Measurements from ENCODE around the gene CD22. TPM values are rescaled to one million over a fixed set of nuclear protein-coding genes. Genes with fewer than 3 reads are reported as not detected.
"Not testable (repeated sequence)": the region's sequence is repeated elsewhere in the genome, so short reads cannot be mapped to it uniquely, and the experiment has no call there.

Gene CD22
- total and polyA plus RNA-seq, 8 donors: 0.32 to 2.1 (median 0.71) TPM

- Histone ChIP-seq H3K27ac (no peak within 1 kb of the TSS), H3K9me3 (no peaks in the 10 kb centered on the region), H3K4me3 (no peak within 1 kb of the TSS), H3K4me1 (no peaks in the 10 kb centered on the region), H3K36me3 (no peaks in the 10 kb centered on the region), H3K27me3 (no peaks in the 10 kb centered on the region)
- intact Hi-C loops (cut with DNase I): no loop called here
- TF ChIP-seq CTCF (IDR thresholded peaks at IDR 0.05): no peak
- DNase-seq: no peak
- WGBS, 2 donors: 86% methylated on average over 8 of the region's 8 CpGs; no CpG with 5 or more reads in 1 of the 2 donors
- no peak for ATAC-seq
- FAIRE-seq: no peak
These were observed 41.7 kb downstream of the CD22 start, which contains the start of gene GPR42 for GRCh38 chr19:35370722-35371121. TSS of gene GPR42 (plus strand) at chr19:35371068. CDS start at chr19:35371360, 292 bp downstream.

- Histone ChIP-seq H3K27me3 (no peaks in the 10 kb centered on the region), H3K36me3 (no peaks in the 10 kb centered on the region), H3K4me3 (no peak overlapping the region), H3K9me3 (no peaks in the 10 kb centered on the region), H3K4me1 (no peaks in the 10 kb centered on the region), H3K27ac (no peak overlapping the region)
- DNase-seq (no peak), FAIRE-seq (no peak), ATAC-seq (no peak)
- TF ChIP-seq CTCF (IDR thresholded peaks at IDR 0.05): no peak
- 81 to 84% methylated on average over 7 of the region's 7 CpGs for WGBS, 2 donors
- intact Hi-C loops (cut with DNase I): no loop called here
These were observed 44.5 kb downstream of the CD22 start for GRCh38 chr19:35373492-35373891.

- H3K36me3 ChIP-seq; intact Hi-C loops (cut with DNase I); H3K4me1 ChIP-seq; FAIRE-seq; H3K27ac ChIP-seq; DNase-seq; H3K4me3 ChIP-seq; H3K27me3 ChIP-seq; H3K9me3 ChIP-seq; ATAC-seq: not testable (repeated sequence)
These were observed 45.0 kb downstream of the CD22 start for GRCh38 chr19:35374031-35374430.

GRCh38 chr19:35375505-35376307, 46.7 kb downstream of the CD22 start:
- Histone ChIP-seq H3K4me3 (no peak overlapping the region), H3K9me3 (no peaks in the 10 kb centered on the region), H3K36me3 (no peaks in the 10 kb centered on the region), H3K4me1 (peaks cover 0 to 4% (median 0%) of the 10 kb centered on the region in 3 donors), H3K27me3 (no peaks in the 10 kb centered on the region), H3K27ac (no peak overlapping the region)
- ATAC-seq: no peak
- intact Hi-C loops (cut with DNase I): no loop called here
- no peak for TF ChIP-seq CTCF (IDR thresholded peaks at IDR 0.05)
- no peak for FAIRE-seq
- no peak for DNase-seq
- 84 to 88% methylated on average over 12 of the region's 12 CpGs for WGBS, 2 donors

- Histone ChIP-seq H3K36me3 (no peaks in the 10 kb centered on the region), H3K27me3 (no peaks in the 10 kb centered on the region), H3K9me3 (no peaks in the 10 kb centered on the region), H3K27ac (no peak overlapping the region), H3K4me3 (no peak overlapping the region), H3K4me1 (peaks cover 0 to 4% (median 0%) of the 10 kb centered on the region in 3 donors)
- FAIRE-seq (no peak), DNase-seq (no peak), ATAC-seq (no peak)
- TF ChIP-seq CTCF (IDR thresholded peaks at IDR 0.05): no peak
- intact Hi-C loops (cut with DNase I): no loop called here
- WGBS, 2 donors: 30 to 60% methylated on average over 1 of the region's 1 CpG
These were observed 48.7 kb downstream of the CD22 start for GRCh38 chr19:35377656-35378055.

All from pancreas (tissue), 10 donors.